Smooth muscle cell (in vitro differentiated cells): ENCODE data around the gene MRPL50. TPM values are rescaled to one million over a fixed set of nuclear protein-coding genes. Genes with fewer than 3 reads are reported as not detected.

Experiments used
- DNase-seq: peaks from one replicate; lab custom pipeline; 2025; ENCODE audit not compliant: unreplicated experiment; lab: John Stamatoyannopoulos, UW
- H2AFZ ChIP-seq: fragments of 200-600 bp; sonication (generic); 2 replicates; pipeline ENCODE4 v1.6.0; 2016; ENCODE audit warnings: antibody characterized with exemption, low read depth, mild to moderate bottlenecking
- H3F3A ChIP-seq: fragments of 200-600 bp; sonication (generic); 2 replicates; pipeline ENCODE4 v1.6.0; 2017; ENCODE audit warnings: antibody characterized with exemption, low read depth
- H3K27ac ChIP-seq: fragments of 200-600 bp; sonication (generic); 2 replicates; pipeline ENCODE4 v1.5.1; 2016; ENCODE audit warnings: low read depth, mild to moderate bottlenecking
- H3K27me3 ChIP-seq: fragments of 200-600 bp; sonication (generic); 2 replicates; pipeline ENCODE4 v1.6.1; 2016; ENCODE audit warnings: low read depth, mild to moderate bottlenecking
- H3K36me3 ChIP-seq: fragments of 200-600 bp; sonication (generic); 2 replicates; pipeline ENCODE4 v1.5.1; 2016; ENCODE audit warnings: low read depth
- H3K4me1 ChIP-seq: fragments of 200-600 bp; sonication (generic); 2 replicates; pipeline ENCODE4 v1.5.1; 2016; ENCODE audit warnings: low read depth
- H3K4me2 ChIP-seq: fragments of 200-600 bp; sonication (generic); 2 replicates; pipeline ENCODE4 v1.6.0; 2016; ENCODE audit warnings: mild to moderate bottlenecking
- H3K4me3 ChIP-seq: fragments of 200-600 bp; sonication (generic); 2 replicates; pipeline ENCODE4 v1.5.1; 2016; ENCODE audit warnings: mild to moderate bottlenecking
- H3K79me2 ChIP-seq: fragments of 200-600 bp; sonication (generic); 2 replicates; pipeline ENCODE4 v1.6.0; 2016; ENCODE audit warnings: low read depth, mild to moderate bottlenecking
- H3K9ac ChIP-seq: fragments of 200-600 bp; sonication (generic); 2 replicates; pipeline ENCODE4 v1.6.0; 2016; ENCODE audit warnings: low read depth
- H3K9me3 ChIP-seq: fragments of 200-600 bp; sonication (generic); replicated peaks from 2 replicates; pipeline ENCODE4 v1.5.1; 2016; ENCODE audit warnings: low read depth
- H4K20me1 ChIP-seq: fragments of 200-600 bp; sonication (generic); 2 replicates; pipeline ENCODE4 v1.6.0; 2016; ENCODE audit warnings: low read depth
- WGBS: methylation state at CpG from one replicate; pipeline ENCODE4 v1.1.7; 2016; ENCODE audit warnings: low lambda C conversion rate; 5-methylcytosine and 5-hydroxymethylcytosine counted together
- polyA plus RNA-seq: library from polyadenylated mRNA; unstranded; fragments of >200 nt; fragmentation: Nextera tagmentation; extraction: Ambion mirVana; gene quantifications from 2 replicates; pipeline ENCODE4 v1.2.1, GENCODE V29; 2016
- total RNA-seq: library from RNA; depleted of rRNA; stranded (reverse); fragments of >200 nt; gene quantifications from 2 replicates; pipeline ENCODE4 v1.2.3, GENCODE V29; 2014
- TF ChIP-seq, protein P1 (sequence below): fragments of 200-600 bp; sonication (generic); IDR thresholded peaks from 2 replicates; pipeline ENCODE4 v1.5.1; 2017; ENCODE audit warnings: borderline replicate concordance, mild to moderate bottlenecking, antibody characterized with exemption; ENCODE audit not compliant: insufficient read depth, poor library complexity, severe bottlenecking

MRPL50 gene
- total and polyA plus RNA-seq, 2 experiments from 2014 or later = 13.3 to 13.7 TPM

GRCh38 chr9:101398930-101399642 lies 668 bp upstream of the MRPL50 start:
- DNase-seq = no peak
- peaks cover 40% of the 10 kb centered on the region for H3K36me3 ChIP-seq
- 6% methylated on average over 23 of the region's 28 CpGs for WGBS

DNA sequence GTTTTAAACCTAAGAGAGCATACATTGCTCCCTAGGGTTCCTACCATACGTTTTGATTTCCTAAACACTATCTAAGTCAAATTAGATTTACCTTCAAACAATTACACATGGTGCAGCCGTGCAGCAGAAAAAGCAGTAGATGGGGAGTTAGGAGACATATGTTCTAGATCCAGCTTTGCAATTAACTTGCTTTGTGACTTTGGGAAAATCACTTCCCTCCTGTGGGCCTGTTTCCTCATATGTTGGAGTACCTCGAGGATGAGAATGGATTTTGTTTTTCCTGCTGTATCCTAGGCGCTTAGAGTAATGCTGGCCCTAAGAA lies 711 bp downstream of the MRPL50 start:
- peak overlapping the region; percentile 87 for H3K4me2 ChIP-seq
- peaks cover 13% of the 10 kb centered on the region for H3K4me1 ChIP-seq
- H3K27ac ChIP-seq = peak overlapping the region; percentile 91
- peaks cover 90% of the 10 kb centered on the region for H3K79me2 ChIP-seq
- WGBS = 13% methylated on average over 4 of the region's 4 CpGs
- H3F3A ChIP-seq = no peaks in the 10 kb centered on the region
- peaks cover 5% of the 10 kb centered on the region for H4K20me1 ChIP-seq
- H3K9me3 ChIP-seq = no peaks in the 10 kb centered on the region
- H3K36me3 ChIP-seq = peaks cover 26% of the 10 kb centered on the region
- DNase-seq = no peak
- H3K4me3 ChIP-seq = peak overlapping the region; percentile 96
- H3K27me3 ChIP-seq = no peaks in the 10 kb centered on the region
- TF ChIP-seq, protein P1, sequence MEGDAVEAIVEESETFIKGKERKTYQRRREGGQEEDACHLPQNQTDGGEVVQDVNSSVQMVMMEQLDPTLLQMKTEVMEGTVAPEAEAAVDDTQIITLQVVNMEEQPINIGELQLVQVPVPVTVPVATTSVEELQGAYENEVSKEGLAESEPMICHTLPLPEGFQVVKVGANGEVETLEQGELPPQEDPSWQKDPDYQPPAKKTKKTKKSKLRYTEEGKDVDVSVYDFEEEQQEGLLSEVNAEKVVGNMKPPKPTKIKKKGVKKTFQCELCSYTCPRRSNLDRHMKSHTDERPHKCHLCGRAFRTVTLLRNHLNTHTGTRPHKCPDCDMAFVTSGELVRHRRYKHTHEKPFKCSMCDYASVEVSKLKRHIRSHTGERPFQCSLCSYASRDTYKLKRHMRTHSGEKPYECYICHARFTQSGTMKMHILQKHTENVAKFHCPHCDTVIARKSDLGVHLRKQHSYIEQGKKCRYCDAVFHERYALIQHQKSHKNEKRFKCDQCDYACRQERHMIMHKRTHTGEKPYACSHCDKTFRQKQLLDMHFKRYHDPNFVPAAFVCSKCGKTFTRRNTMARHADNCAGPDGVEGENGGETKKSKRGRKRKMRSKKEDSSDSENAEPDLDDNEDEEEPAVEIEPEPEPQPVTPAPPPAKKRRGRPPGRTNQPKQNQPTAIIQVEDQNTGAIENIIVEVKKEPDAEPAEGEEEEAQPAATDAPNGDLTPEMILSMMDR = no peak
- H3K9ac ChIP-seq = peak overlapping the region; percentile 96
- peak overlapping the region; percentile 99 for H2AFZ ChIP-seq

More at GRCh38 chr9:101398930-101399642, 668 bp upstream of the MRPL50 start:
- H3K4me1 ChIP-seq = peaks cover 13% of the 10 kb centered on the region
- H3K4me3 ChIP-seq = peak overlapping the region; percentile 96
- H3K79me2 ChIP-seq = peaks cover 83% of the 10 kb centered on the region
- TF ChIP-seq, protein P1 = no peak
- H3K9me3 ChIP-seq = peaks cover 11% of the 10 kb centered on the region
- H2AFZ ChIP-seq = peak overlapping the region; percentile 46
- no peaks in the 10 kb centered on the region for H3K27me3 ChIP-seq
- peak overlapping the region; percentile 84 for H3K4me2 ChIP-seq
- no peaks in the 10 kb centered on the region for H3F3A ChIP-seq
- H3K27ac ChIP-seq = peak overlapping the region; percentile 58
- H4K20me1 ChIP-seq = no peaks in the 10 kb centered on the region
- peak overlapping the region; percentile 95 for H3K9ac ChIP-seq

- Histone ChIP-seq H3K36me3 (peaks cover 19% of the 10 kb centered on the region), H4K20me1 (peaks cover 25% of the 10 kb centered on the region), H3K27ac (no peak overlapping the region), H3F3A (no peaks in the 10 kb centered on the region), H3K4me3 (no peak overlapping the region), H3K4me1 (peaks cover 8% of the 10 kb centered on the region), H3K9me3 (no peaks in the 10 kb centered on the region), H3K27me3 (no peaks in the 10 kb centered on the region), H3K9ac (no peak overlapping the region), H2AFZ (no peak overlapping the region), H3K79me2 (peaks cover 81% of the 10 kb centered on the region), H3K4me2 (no peak overlapping the region)
- no peak for DNase-seq
- TF ChIP-seq, protein P1 = no peak
- 97% methylated on average over 1 of the region's 1 CpG for WGBS
These were observed 3.7 kb downstream of the MRPL50 start for GRCh38 chr9:101394687-101395086.

GRCh38 chr9:101393135-101393534 lies 5.3 kb downstream of the MRPL50 start:
- no peak overlapping the region for H3K27ac ChIP-seq
- H3K79me2 ChIP-seq = peaks cover 71% of the 10 kb centered on the region
- peaks cover 25% of the 10 kb centered on the region for H4K20me1 ChIP-seq
- no peak overlapping the region for H3K9ac ChIP-seq
- no peaks in the 10 kb centered on the region for H3K9me3 ChIP-seq
- peaks cover 23% of the 10 kb centered on the region for H3K36me3 ChIP-seq
- H2AFZ ChIP-seq = no peak overlapping the region
- no peak overlapping the region for H3K4me3 ChIP-seq
- H3K27me3 ChIP-seq = no peaks in the 10 kb centered on the region
- no peak overlapping the region for H3K4me2 ChIP-seq
- TF ChIP-seq, protein P1 = no peak
- 99% methylated on average over 3 of the region's 3 CpGs for WGBS
- no peaks in the 10 kb centered on the region for H3F3A ChIP-seq
- DNase-seq = no peak
- peaks cover 5% of the 10 kb centered on the region for H3K4me1 ChIP-seq
